NCI-H2107 treated with DMSO at 0.1 percent for 48 hours (cell line): ENCODE results near the gene TMPRSS13.
A peak's percentile ranks its signal among the peaks of the same experiment; 100 is the strongest.

Source experiments
- DNase-seq: peaks from one replicate; lab custom pipeline; 2025; ENCODE audit not compliant: unreplicated experiment; lab: John Stamatoyannopoulos, UW

TMPRSS13 gene

GRCh38 chr11:117900121-117900648 is 29.0 kb downstream of the TMPRSS13 start:
- no peak for DNase-seq

GRCh38 chr11:117898059-117898458 is 31.1 kb downstream of the TMPRSS13 start:
- DNase-seq = peak; percentile 42

DNA sequence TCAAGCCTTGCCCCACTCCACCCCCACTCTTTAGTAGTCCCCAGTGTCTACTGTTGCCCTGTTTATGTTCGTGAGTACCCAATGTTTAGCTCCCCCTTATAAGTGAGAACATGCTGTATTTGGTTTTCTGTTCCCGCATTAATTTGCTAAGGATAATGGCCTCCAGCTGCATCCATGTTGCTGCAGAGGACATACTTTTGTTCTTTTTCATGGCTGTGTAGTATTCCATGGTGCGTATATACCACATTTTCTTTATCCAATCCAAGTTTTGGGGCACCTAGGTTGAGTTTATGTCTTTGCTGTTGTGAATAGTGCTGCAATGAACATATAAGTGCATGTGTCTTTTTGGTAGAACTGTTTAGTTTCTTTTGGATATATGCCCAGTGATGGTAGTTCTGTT is 36.6 kb downstream of the TMPRSS13 start:
- DNase-seq = no peak

DNA sequence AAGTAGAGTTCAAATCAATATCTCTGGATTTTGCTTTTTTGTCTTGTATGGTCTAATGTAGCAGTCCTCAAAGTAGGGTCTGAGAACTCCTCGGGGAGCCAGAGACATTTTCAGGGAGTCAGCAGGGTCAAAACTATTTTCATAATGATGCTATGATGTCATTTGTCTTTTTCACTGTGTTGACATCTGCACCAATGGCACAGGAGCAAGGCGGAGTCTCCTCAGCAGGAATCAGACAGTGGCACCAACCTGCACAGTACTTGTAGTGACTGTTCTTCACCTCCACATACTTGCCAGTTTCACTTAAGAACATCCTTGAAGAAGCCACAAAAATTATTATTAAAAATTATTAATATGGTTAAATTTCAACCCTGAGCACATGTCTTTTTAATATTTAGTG is 37.8 kb downstream of the TMPRSS13 start:
- DNase-seq = no peak

GRCh38 chr11:117888139-117888566 is 41.0 kb downstream of the TMPRSS13 start:
- no peak for DNase-seq

DNA sequence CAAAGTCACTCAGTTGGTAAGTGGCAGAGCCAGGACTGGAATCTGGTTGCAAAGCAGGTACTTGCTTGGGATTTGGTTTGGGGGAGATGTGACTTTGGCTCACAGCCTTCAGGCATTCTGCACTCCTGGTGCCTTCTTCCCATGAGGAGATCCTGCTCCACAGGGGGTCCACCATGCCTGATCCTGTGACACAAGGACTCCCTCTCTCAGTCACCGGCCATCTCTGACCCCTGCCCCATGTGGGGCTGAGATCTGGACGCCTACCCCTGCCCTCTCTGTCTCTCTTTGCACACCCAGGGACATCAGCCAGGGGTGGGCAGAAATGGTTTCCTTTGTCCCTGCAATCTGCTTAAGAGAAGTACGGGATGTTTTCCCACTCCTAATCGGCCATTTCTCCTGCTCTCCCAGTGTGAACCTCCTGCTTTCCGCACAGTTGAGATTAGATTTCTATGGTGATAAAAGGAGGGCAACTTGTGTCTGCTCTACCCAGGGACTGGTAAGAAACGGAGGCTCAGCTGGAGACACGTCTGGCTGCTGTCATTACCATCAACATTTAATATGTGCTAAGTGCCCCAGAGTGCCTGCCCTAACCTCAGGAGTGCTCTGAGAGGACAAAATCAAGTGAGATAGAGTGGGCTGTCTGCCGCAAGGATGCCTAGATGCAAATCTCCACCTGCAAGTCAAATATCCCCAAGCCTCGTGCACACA is 41.6 kb downstream of the TMPRSS13 start:
- peak; percentile 86 for DNase-seq

GRCh38 chr11:117885777-117886176 is 43.4 kb downstream of the TMPRSS13 start:
- no peak for DNase-seq

GRCh38 chr11:117884994-117885393 is 44.2 kb downstream of the TMPRSS13 start:
- DNase-seq = no peak

- DNase-seq = no peak
These were observed 46.1 kb downstream of the TMPRSS13 start for GRCh38 chr11:117883063-117883462.

GRCh38 chr11:117882311-117882905 is 46.8 kb downstream of the TMPRSS13 start:
- peak; percentile 59 for DNase-seq

DNA sequence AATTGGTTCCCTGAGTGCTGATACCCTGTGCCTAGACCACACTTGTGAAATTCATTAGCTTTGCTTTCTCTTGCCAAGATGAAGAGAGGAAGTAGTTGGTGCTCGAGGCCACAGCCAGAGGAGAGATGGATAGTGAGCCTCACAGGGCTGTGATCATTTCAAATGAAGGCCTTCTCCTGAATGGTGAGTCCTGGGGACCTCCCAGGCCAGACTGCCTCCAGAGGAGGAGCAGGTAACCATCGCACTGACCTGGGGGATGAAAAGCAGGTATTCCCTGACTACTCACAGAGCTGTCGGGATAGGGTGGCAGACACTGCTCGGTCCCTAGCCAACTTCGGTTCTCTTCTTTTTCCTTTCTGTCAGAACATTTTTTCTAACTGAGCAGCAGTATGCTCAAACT is 48.0 kb downstream of the TMPRSS13 start:
- no peak for DNase-seq

GRCh38 chr11:117879516-117880480 is 49.4 kb downstream of the TMPRSS13 start:
- no peak for DNase-seq

- no peak for DNase-seq
These were observed 50.2 kb downstream of the TMPRSS13 start for GRCh38 chr11:117878939-117879475.

- no peak for DNase-seq
These were observed 50.8 kb downstream of the TMPRSS13 start for GRCh38 chr11:117878314-117878938.

DNA sequence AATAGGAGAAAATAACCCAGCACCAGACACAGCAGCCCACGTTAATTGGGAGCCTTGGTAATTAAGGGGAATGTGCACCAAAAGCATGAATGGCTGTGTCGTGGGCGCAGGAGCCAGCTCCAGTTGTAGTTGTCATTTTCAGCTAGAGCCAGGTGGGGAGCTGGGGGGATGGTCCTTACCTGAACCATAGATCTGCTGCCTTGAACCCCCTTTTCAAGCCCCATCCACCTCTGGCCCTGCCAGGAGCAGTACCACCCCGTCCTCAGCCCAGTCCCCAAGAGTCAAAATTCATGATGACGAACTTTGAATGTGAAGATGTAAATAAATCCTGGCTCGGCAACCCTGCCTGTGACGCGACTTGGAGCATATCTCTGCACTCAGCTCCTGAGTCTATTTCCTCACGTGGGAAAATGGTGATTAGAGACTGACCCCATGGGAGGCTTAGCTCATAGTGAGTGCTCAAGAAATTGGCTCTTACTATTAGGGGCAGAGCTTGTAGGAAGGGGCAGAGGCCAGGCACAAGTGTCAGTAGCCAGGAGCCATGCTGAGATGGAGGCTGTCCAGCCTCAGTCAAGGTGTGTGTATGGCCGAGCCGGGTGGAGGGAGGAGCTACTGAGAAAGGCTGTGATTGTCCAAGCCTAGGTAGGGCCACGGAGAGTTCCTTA is 52.0 kb downstream of the TMPRSS13 start:
- DNase-seq = peak; percentile 63

DNA sequence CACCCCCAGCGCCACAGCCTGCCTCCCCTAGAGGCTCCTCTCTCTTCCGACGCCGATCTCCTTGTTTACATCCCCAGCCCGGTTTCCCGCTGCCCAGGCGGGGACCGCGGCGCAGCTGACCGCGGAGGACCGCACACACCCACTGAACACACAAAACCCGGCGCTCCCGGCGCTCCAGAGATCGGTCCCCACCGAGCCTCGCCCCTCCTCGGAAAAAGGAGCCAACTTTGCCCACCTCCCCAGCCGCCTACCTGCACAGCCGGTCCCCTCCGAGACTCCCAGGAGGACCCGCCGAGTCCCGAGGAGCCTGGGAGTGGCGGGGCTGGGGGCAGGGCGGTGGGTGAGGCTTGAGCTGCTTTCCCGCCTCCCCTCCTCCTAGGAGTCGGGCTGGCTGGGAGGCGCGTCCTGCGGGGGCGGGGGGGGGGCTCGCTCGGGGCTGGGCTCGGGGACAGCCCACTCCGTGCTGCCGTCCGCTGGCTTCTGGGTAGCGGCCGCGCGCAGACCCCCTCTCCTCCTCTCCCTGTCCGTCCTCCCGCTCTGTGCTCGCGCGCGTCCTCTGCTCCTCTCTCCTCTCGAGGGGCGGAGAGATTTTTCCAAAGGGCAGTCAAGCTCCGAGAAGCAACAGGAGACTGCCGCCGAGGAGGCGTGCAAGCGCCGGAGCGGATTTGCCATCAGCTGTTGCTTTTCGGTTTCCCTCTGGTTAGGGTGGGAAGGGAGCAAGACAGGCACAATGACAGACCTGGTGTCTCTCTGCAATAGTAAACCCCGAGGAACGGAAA is 52.7 kb downstream of the TMPRSS13 start, which contains the start of gene FXYD6:
TSS of gene FXYD6 (minus strand) at position 318 of the 779 bp plus-strand sequence. CDS start 33,882 bp downstream, outside the sequence.
- DNase-seq = peak; percentile 63

GRCh38 chr11:117876059-117876340 is 53.2 kb downstream of the TMPRSS13 start:
- DNase-seq = no peak

DNA sequence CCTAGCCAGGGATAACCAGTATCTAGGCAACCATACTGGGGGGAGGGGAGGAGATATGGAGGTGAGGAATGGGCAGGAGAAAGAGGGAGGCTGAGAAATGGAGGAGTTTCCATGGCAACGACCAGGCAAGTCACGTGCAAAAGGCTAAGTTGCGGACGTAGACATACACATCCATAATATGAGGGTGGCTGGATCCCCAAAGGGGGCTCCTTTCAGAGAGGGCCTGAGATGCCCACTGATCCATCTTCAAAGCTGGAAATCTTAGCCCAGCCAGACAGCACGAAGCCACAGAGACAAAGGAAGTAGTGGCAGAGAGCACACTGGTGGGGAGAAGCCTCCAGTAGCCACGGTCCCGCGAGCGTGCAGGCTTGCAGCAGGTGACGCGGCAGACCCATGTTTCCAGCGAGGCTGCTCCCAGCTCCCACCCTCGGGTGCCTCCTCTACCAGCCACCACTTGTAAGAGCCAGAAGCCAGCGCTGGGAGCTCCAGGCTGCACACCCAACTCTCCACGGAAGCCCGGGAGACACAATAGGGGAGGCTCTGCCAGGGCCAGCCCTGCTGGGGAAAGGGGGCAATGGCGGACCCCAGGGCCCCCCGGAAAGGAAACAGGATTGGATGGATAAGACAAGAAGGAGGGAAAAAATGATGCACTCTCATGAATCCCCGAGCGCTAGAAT is 53.7 kb downstream of the TMPRSS13 start:
- peak; percentile 48 for DNase-seq

DNA sequence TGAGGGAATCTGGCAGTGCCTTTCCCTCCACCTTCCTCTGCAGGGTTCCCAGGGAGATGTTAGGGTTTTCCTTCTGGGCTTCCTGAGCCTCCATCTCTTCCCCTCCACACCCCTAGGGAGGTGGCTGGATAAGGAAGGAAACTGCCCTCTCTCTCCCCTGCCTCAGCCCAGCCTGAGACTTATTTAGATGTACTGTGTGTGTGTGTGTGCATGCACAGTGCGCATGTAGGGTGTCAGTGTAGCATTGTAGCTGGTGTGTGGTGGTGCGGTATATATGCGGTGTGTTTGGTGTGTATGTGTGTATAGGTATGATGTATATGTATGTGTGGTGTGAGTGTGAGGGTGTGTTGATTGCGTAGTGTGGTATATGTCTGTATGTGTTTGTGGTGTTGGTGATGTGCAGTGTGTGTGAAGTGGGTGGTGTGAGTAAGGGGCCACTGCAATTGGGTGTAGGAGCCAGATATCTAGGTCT is 54.3 kb downstream of the TMPRSS13 start:
- DNase-seq = no peak
